Kidney glomerular epithelial cell (primary cell): Measurements from ENCODE around the gene THY1.

Experiments used
- DNase-seq: peaks from one replicate; lab custom pipeline; 2025; lab: John Stamatoyannopoulos, UW

The THY1 gene

DNA sequence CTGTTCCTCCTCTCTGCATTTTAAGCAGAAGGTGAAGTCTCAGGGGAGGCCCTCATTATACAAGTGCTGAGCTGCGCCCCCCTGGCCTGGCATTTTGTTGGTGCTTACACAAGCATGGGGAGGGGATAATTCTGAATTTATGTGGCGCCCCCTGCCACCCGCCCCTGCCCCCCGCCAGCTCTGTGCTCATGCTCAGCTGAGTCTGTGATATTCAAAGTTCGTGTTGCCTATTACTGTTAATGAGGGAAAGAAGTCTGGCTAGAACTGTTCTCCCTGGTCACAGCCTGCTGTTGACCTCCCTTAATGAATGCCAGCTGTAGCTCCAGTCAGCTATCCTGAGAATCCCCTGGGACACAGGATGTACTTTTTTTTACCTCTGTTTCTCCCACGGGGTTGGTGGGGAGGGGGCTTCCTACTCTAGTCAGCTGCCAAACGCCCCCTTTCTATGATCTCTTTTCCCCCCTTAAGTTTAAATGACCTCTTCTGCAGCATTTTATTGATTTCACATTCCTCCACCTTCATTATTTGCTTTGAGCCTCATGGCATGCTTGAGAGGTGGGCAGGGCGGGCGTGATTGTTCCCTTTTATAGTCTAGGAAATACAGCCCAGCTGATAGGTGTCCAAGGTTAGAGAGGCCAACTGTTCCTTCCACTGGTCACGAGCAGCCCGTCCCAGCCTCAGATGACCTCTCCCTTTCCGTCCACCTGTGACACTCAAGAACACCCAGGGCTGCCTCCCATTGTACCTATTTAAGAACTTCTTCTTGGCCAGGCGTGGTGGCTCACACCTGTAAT, 53.6 kb downstream of the THY1 start:
- no peak for DNase-seq

DNA sequence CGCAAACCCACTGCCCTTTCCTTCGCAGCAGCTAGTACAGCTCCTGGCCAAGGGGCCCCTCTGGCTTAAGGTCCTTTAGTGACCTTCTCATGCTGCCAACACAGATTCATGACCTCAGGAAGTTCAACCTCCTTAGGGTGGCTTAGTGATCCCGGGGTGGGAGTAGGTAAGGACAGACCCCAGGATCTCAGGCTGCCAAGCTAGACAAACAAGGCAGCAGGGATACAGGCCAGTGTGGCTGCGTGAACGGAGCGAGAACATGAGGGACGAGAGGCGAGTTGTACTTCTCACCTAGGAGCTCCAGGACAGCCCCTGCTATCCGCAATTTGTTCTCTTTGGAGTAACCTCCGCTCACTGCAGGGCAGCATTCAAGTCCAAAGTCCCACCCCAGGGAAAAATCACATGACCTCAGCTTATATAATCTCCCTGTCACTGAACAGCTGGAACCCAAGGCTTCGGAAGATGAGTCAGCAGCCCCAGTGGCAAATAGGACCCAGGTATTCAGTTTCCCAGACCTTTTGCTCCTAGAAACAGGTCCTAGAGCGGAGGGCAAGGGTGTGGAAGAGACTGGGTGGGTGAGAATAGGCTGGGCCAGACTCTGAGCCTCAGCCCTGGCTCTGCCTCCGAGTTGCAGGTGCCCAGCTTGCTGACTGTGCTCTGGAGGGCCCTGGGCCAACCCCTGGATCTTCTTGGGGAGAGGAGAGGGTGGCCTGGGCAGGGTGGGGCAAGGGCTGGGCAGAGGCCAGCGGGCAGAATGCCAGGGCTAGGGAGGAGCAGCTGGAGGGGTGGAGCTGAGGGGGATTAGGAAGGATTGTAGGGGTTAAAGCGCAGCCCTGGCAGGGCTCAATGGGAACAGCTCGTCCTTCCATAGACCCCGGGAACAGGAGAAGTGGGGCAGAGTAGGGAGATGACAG, 54.6 kb downstream of the THY1 start:
- no peak for DNase-seq

DNA sequence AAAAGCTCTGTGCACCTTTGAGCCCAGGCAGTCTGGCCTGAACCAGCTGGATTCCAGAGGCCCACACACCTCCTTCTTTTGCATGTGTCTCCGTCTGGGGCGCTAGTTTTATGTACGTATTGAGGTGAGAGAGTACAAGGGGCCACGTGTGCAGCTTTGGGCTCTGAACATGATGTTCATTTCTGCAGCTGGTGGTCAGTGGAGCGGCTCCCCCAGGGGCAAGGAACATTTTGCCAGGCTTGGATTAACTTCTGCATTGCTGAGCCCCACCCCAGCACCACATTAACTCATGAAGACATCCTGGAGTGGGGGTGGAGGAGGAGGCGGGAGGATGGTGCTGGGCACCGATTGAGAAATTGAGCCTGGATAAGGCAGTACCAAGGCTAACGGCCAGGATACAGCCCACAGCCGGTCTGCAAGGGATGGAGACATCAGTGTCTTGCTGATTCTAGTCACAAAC, 55.3 kb downstream of the THY1 start:
- no peak for DNase-seq
